NOMO-1 treated with dmso at 0.1 percent for 144 hours (cell line): ENCODE measurements around the gene AJM1.
"Not testable (repeated sequence)": the region's sequence is repeated elsewhere in the genome, so short reads cannot be mapped to it uniquely, and the experiment has no call there.

Experiments used
- DNase-seq: peaks from one replicate; lab custom pipeline; 2025; ENCODE audit not compliant: unreplicated experiment; lab: John Stamatoyannopoulos, UW

AJM1 gene

DNA sequence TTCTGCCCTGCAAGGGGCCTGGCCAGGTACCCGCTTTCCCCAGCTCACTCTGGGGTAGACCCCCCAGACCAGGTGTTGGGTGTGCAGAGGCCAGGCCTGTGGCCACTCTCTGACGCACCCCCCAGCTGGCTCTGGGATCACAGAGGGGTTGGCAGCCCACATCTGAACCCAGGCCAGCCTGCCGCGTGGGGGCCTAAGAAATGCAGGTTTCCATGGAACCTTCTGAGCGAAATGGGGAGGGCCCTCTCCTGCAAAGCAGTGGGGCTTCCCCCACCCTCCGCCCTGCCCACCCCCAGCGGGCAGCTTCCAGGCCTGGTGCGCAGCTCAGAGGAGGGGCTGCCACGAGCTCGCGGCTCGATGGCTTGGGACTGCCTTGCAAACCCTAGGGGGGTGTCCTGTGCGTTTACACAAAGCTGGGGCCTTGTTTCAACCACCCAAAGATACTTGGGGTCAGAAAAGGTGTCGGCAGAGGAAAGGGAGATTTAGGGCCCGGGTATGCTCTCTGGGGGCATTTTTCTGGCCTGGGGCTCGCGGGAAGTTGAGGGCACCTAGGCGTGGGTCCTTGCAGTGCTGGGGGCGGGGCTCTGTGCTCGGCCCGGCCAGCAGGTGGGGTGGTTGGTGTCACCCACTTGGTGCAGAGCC is 1.0 kb downstream of the AJM1 start:
- DNase-seq: not testable (repeated sequence)

DNA sequence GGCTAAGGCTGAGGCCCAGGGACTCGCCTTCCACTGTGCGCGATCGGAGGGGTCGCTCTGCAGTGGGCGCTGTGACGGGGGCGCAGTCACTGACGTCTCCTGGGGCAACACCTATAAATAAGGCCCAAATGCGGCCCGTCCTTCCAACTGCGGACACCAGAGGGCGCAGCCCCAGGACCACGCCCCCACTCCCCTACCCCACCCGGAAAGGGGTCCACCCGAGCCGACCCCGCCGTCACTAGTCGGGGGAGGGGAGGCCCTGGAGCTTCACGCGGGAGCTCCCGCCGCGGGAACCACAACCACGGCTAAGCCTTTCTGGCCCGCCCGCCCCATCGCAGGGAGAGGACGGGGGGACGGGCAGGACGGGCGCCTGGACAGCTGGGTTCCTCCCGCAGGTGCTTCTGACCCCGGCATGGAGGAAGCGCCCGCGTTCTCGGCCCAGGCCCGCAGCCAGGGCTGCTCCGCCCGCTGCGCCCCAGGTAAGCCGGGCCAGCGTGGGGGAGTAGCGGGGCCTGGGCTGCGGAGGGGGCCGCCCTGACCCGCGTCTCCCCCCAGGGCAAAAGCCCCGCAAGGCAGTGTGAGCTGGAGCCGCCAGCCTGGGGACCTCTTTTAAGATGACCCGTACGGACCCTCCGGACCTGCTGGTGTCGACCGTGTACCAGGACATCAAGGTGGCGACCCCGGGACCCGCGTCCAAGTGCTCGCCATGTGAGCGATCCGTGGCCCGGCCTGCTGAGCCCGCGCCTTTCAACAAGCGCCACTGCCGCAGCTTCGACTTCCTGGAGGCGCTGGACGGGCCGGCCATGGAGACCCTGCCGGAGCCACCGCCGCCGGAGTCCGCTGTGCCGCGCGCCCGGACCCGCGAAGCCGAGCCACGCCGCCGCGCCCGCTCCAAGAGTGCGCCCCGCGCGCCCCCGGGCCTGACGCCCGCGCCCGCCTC is 1.8 kb downstream of the AJM1 start:
- not testable (repeated sequence) for DNase-seq

DNA sequence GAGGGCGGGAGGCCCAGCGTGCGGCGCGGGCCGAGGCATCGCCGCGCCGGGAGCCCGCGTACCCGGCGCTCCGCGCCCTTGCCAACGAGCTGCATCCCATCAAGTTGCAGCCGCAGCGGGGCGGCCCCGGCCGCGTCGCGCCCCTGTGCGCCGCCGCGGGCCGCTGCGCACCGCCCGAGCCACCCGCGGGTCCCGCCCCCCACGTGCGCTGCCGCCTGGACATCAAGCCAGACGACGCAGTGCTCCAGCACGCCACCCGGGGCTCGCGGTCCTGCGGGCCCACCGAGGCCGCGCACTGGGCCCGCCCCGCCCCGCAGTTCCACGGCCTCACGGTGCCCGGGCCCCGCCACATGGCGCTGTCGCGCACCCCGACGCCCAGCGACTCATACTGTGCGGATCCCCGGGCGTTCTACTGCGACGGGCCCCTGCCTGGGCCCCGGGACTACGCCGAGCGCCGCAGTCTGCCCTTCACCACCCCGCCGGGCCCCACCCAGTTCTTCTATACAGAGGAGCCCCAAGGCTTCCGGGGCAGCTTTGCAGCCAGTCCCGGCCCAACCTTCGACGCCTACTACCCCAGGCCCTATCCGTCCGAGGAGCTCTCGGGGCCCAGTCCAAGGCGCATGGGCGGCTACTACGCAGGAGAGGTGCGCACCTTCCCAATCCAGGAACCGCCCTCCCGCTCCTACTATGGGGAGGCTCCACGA is 2.6 kb downstream of the AJM1 start:
- DNase-seq: no peak

DNA sequence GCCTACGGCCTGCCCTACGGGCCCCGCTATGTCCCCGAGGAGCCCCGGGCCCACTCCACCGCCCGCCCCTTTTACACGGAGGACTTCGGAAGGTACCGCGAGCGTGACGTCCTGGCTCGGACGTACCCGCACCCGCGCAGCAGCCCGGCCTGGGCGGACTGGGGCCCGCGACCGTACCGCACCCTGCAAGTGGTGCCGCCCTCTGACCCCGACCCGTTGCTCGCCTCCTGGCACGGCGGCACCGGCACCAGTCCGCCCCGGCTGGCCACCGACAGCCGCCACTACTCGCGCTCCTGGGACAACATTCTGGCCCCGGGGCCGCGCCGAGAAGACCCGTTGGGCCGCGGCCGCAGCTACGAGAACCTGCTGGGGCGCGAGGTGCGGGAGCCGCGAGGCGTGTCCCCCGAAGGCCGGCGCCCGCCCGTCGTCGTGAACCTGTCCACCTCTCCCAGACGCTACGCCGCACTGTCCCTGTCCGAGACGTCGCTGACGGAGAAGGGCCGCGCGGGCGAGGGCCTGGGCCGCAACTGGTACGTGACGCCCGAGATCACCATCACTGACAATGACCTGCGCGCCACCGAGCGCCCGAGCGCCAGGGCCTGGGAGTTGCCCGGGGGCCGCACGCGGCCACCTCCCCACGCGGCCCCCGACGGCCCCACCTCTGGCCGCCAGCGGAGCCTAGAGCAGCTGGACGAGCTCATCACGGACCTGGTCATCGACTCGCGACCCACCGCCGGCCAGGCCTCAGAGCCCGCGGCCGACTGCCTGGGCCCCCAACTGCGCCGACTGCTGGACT is 3.4 kb downstream of the AJM1 start:
- DNase-seq: no peak

DNA sequence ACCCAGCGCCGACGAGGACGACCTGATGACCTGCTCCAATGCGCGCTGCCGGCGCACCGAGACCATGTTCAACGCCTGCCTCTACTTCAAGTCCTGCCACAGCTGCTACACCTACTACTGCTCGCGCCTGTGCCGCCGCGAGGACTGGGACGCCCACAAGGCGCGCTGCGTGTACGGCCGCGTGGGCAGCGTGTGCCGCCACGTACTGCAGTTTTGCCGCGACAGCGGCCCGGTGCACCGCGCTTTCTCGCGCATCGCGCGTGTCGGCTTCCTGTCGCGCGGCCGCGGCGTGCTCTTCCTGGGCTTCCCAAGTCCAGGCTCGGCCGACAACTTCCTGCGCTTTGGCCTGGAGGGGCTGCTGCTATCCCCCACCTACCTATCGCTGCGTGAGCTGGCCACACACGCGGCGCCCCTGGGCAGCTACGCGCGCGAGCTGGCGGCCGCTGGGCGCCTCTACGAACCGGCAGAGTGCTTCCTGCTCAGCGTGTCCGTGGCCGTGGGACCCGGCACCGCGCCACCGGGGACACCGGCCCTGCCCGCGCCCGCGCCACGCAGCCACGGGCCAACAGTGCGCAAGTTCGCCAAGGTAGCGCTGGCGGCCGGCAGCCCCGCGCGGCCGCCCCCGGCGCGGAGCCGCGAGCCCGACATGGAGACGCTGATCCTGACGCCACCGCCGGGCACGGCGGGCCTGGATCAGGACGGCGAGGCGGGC is 4.3 kb downstream of the AJM1 start:
- DNase-seq: no peak

DNA sequence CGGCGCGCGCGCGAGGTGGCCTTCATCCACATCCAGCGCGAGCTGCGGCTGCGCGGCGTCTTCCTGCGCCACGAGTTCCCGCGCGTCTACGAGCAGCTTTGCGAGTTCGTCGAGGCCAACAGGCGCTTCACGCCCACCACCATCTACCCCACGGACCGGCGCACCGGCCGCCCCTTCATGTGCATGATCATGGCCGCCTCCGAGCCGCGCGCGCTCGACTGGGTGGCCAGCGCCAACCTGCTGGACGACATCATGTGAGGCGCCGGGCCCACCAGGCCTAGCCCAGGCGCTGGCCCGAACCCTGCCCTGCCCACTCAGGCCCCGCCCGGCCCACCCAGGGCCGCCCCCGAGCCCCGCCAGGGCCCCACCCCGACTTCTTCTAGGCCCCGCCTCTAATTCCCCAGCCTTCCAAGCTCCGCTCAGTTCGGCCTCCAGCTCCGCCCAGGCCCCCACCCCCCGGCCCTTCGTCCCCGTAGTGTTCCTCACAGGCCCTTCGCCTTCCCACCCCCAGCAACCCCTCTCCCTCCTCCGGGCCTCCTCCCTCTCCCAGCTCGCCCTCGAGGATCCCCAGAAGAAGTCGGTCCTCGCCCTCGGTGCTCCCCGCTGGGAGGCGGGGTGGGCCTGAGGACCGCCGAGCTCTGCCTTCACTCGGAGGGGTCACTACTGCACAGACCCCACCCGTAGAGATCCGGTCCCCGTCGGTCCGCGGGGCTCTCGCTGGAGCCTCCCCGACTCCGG is 5.0 kb downstream of the AJM1 start:
- DNase-seq: peak; percentile 33

DNA sequence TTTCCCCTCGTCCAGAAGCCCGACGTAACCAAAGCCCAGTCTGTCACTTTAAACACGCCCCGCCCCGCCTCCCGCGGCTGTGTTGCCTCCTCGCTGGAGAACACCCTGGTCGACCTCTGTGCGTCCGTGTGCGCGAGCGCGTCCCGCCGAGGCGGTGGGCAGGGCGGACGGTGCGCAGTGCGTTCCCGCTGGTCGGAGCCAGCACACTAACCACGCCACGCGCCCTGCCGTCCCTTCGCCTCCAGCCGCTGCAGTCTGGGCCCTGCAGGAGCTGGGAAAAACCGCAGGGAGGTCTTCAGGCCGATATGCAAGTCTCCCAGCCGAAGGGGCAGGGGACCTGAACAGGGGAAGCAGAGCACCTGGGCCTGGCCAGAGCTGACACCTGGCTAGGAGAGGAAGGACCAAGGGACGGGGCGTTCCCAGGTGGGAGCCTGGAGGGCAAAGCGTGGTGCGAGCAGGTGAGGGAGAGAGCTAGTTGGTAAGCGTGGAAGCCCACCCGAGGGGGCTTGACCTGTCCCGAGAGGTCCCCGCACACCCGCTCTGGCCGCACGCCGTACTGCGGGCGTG is 5.6 kb downstream of the AJM1 start:
- DNase-seq: peak; percentile 91

DNA sequence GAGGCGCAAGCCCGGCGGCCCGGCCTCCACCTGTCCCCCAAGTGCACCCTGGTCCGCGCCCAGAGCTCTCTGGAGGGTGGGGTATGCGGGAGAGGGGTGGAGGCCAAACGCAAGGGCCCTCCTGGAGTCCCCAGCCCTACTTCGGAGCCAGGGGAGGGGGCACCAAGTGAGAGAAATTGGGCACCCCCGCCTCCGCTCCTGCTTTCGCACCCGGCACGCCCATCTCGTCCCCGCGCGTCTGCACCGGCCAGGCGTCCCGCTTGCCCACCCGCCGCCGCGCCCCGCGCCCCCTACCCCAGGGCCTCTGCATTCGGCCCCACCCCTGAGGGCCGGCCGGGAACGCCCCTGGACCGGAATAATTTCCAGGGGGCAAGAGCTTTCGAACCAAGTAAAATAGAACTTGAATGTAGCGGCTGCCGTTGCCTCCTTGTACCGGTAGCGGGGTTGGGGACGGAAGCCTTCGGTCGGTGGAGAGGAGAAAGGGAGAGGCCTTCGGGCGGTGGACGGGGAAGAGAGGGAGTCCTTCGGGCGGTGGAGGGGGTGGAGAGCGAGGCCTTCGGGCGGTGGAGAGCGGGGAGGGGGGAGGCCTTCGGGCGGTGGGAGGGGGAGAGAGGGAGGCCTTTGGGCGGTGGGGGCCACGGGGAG is 6.2 kb downstream of the AJM1 start:
- peak; percentile 49 for DNase-seq

DNA sequence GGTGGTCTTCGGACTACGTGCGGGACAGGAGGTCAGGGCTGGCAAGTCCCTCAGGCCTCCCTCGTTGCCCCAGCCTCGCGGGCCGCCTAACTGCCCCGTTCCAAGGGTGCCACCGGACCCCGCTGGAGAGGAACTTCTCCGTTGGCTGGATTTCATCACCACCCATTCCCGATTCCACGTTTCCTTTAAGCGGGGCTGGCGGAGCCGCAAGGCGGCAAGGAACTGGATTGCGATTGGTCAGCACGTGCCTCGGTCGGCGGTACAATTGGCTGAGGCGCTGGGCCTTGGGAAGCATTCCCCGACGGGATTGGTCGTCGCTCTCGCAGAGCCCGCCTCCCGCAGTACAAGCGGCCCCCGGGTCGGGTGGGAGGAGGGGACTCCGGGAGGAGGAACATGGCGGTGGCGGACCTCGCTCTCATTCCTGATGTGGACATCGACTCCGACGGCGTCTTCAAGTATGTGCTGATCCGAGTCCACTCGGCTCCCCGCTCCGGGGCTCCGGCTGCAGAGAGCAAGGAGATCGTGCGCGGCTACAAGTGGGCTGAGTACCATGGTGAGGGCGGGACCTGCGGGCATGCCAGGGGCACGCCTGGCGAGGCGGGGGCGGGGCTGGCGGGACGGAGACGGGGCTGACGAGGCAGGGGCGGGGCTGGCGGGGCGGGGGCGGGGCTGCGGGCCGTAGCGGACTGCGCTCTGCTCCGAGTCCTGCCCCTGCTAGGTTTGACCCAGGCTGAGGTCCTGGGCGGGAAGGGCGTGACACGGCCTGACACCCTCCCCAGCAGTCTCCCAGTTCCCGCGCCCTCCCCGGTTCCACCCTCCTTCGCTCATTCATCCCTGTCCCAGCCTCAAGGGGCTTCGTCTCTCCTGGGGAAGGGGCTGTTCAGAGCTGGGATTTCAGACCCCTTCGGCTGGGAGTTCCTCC is 7.0 kb downstream of the AJM1 start, which contains the start of gene PHPT1:
Gene PHPT1 (plus strand): TSS at position 372 of the 922 bp plus-strand sequence. CDS start 22 bp downstream, at position 394.
- peak; percentile 100 for DNase-seq

DNA sequence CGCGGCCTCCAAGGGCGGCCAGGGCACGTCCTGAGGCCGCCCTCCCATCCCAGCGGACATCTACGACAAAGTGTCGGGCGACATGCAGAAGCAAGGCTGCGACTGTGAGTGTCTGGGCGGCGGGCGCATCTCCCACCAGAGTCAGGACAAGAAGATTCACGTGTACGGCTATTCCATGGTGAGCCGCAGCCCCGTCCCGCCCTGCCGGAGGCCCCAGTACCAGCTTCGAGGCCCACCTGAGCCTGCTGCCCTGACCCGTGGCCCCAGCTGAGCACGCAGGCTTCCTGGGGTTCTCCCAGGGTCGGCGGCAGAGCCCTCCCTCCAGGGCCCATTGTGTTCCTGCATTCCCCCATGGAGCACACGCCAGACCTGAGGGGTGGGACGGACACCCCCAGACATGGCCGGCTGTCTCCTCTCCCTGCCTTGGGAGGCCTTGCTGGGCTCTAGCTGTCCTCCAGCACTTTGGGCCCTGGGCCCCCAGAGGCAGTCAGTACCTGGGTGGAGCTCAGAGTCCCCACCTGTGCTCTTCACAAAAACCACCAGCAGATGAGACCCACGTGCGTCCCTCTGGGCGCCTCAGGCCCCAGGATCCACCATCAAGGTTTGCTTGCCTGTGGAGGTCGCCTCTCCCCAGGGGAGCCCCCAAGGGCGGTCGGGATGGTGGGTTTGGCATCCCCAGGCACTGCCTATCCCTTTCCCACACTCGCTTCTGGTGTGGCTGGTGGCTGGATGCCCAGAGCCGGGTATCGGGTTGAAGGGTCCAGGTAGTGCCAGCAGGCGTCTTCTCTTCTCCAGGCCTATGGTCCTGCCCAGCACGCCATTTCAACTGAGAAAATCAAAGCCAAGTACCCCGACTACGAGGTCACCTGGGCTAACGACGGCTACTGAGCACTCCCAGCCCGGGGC is 7.9 kb downstream of the AJM1 start:
- DNase-seq: no peak

DNA sequence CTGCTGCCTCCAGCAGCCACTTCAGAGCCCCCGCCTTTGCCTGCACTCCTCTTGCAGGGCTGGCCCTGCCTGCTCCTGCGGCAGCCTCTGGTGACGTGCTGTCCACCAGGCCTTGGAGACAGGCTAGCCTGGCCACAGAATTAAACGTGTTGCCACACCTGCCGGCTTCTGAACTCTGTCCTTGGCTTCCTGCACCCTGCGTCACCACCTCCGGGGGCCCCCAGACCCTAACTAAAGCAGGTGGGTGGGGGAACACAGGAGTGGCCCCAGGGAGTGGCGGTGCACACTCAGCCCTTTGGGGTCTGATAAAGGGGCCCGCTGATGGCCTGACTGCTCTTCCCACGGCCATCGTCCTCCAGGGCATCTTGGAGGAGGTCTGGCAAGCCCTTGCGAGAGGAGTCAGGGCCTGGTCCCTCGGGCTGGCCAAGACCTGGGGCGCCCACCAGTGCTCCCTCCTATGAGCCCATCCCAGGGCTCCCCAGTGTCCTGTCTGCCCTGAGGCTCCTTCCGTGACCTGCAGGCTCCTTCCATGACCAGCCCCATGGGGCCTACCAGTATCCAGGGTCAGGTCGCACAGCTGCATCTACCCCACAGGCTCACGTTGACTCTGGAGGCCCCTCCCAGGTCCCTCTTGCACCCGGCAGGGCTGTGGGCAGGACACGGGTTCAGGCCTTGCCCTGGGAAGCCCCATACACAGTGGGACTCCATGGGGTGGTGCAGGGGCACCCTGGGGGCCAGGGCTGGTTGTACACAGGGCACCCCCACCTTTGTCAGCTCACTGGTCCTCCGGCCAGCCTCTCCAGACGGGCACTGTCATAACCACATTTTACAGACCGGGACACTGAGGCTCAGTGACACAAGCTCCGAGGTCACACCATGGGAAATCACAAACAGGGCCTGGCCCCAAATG is 8.8 kb downstream of the AJM1 start:
- DNase-seq: no peak

DNA sequence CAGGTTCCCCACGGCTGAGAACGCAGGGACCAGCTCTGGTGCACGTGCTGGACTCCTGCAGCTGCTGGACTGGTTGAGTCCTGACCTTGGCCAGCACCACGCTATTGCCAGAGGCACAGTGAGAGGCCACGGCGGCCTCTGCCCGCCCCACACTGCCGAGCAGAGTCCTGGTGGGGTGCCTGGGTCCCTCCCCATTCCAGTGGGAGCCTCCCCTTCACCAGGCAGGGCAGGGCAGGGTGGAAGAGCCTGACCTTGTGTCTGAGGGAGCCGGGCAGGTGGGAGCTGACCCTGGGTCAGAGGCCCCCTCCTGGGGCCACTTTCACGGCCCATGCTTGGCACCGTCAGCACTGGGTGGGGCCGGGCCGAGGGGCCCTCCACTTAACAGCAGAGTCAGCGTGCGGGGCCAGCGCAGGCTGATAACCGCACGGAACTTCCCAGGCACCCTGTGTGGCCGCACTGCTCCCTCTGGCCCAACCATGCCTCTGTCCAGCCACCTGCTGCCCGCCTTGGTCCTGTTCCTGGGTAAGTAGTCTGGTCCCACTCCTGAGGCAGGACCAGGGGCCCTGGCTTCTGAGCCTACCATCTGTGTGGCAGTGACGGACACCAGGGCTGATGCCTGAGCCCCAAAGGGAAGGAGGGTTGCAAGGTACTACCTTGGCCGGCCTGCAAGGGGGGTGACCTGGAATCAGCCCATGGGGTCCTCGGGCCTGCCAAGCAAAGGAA is 9.8 kb downstream of the AJM1 start, which contains the start of gene MAMDC4:
Gene MAMDC4 (plus strand): TSS at position 406 of the 723 bp plus-strand sequence. CDS start 71 bp downstream, at position 477.
- DNase-seq: no peak

DNA sequence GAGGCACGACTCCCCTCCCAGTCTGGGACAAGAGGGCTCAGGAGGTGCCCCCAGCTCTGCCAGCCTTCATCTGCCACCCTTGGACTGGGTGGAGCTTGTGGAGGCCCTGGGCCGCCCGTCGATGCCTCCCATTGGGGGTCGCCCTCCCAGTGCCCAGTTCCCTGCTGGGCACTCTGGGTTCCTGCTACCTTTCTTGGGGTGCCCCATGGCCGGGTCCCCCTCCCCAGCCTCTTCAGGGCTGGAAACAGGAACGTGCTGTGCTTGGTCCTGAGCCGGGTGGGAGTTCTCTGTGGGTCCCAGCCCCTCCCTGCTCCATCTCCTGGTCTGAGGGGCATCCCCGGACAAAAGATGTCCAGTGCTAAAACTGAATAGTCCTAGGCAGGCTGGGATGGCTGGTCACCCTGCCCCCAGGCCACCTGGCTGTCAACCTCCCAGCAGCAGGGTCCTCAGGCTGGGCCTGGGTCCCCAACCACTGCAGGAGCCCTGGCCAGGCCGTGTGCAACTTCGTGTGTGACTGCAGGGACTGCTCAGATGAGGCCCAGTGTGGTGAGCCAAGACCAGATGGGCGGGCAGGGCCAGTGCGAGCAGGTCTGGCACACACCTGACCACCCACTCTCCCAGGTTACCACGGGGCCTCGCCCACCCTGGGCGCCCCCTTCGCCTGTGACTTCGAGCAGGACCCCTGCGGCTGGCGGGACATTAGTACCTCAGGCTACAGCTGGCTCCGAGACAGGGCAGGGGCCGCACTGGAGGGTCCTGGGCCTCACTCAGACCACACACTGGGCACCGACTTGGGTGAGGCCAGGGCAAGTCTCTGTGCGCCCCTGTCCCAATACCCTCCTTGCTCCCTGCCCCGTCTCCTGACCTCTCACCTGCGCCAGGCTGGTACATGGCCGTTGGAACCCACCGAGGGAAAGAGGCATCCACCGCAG is 10.7 kb downstream of the AJM1 start:
- DNase-seq: no peak
